Hepatocyte (in vitro differentiated cells): ENCODE results near the gene WDR1.

Experiments used
- EZH2 ChIP-seq: fragments of 200-600 bp; sonication (generic); IDR thresholded peaks from 2 replicates; pipeline ENCODE4 v1.6.1; 2016; ENCODE audit warnings: antibody characterized with exemption, mild to moderate bottlenecking, borderline replicate concordance
- EZH2phosphoT487 ChIP-seq: fragments of 200-600 bp; sonication (generic); IDR thresholded peaks from one replicate; pipeline ENCODE4 v1.6.1; 2018; ENCODE audit warnings: antibody characterized with exemption, mild to moderate bottlenecking, low read depth, moderate library complexity; ENCODE audit not compliant: unreplicated experiment, severe bottlenecking
- TF ChIP-seq, protein P1 (sequence below): fragments of 200-600 bp; sonication (generic); IDR thresholded peaks from 2 replicates; pipeline ENCODE4 v1.5.1; 2016; ENCODE audit warnings: antibody characterized with exemption, mild to moderate bottlenecking; ENCODE audit not compliant: poor library complexity

DNA sequence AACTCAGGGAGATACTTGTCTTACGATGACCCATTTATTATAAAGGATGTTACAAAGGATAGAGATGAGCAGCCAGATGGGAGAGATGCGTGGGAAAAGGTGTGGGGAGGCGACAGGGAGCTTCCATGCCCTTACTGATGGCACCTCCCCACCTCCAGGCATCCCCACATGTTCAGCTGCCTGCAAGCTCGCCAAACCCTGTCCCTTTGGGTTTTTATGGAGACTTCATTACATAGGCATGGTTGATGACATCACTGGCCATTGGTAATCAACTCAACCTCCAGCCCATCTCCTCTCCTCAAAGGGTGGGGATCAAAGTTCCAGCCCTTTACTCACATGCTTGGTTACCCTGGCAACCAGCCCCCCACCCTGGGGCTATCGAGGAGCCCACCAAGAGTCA, 65.9 kb downstream of the WDR1 start:
- TF ChIP-seq, protein P1, sequence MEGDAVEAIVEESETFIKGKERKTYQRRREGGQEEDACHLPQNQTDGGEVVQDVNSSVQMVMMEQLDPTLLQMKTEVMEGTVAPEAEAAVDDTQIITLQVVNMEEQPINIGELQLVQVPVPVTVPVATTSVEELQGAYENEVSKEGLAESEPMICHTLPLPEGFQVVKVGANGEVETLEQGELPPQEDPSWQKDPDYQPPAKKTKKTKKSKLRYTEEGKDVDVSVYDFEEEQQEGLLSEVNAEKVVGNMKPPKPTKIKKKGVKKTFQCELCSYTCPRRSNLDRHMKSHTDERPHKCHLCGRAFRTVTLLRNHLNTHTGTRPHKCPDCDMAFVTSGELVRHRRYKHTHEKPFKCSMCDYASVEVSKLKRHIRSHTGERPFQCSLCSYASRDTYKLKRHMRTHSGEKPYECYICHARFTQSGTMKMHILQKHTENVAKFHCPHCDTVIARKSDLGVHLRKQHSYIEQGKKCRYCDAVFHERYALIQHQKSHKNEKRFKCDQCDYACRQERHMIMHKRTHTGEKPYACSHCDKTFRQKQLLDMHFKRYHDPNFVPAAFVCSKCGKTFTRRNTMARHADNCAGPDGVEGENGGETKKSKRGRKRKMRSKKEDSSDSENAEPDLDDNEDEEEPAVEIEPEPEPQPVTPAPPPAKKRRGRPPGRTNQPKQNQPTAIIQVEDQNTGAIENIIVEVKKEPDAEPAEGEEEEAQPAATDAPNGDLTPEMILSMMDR, result no peak
- TF ChIP-seq EZH2, result no peak
- no peak for TF ChIP-seq EZH2phosphoT487
